ENCODE measurements around the gene ARID1B. TPM values are rescaled to one million over a fixed set of nuclear protein-coding genes. Genes with fewer than 3 reads are reported as not detected.

ARID1B gene
- total RNA-seq, 1 experiment from 2014 or later = 91.7 TPM

- in situ Hi-C loops (cut with HindIII; ENCODE audit: low pct_unique_long_range_greater_than_20kb, low sequenced_read_pairs) = no loop called here
- BruUV-seq (replicated peaks) = no TSS peak
These were observed 112.3 kb downstream of the ARID1B start for GRCh38 chr6:156889469-156889868.

DNA sequence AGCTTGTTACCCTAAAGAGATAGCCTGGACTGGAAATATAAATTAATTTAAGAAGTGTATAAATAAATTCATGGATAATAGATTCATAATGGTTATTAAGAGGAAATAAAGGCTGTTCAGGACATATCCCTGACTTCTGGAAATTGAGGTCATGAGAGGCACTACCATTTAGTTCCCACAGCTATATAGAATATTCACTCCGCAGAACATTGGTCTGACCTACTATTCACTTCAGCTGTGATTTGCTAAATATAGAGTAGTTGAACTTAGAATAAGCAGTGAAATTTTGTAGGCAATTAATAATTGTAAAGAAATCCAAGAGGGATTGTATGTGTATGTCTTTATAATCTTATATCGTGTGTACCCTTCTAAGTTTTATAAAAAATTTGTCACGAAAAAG, 112.8 kb downstream of the ARID1B start:
- Histone ChIP-seq H3K4me1 (ENCODE audit: control insufficient read depth, insufficient read depth, low read length) (peaks cover 15% of the 10 kb centered on the region), H3K9me3 (ENCODE audit: control insufficient read depth, insufficient read depth, low read depth, low read length) (no peaks in the 10 kb centered on the region), H3K27ac (ENCODE audit: low read length) (no peak overlapping the region), H3K36me3 (ENCODE audit: control insufficient read depth, insufficient read depth, low read length) (no peaks in the 10 kb centered on the region), H3K27me3 (ENCODE audit: control insufficient read depth, insufficient read depth, low read length) (no peaks in the 10 kb centered on the region), H3K4me3 (ENCODE audit: low read depth in 2 of 2, low read length in 2 of 2) (no peak overlapping the region)
- intact Hi-C loops (cut with micrococcal nuclease; ENCODE audit: unreplicated experiment) = no loop called here
- no peak for DNase-seq (ENCODE audit: low read depth, low spot score)
- no peak for ATAC-seq
- BruUV-seq (replicated peaks) = no TSS peak
- ChIA-PET POLR2A (interaction anchor here (0.8 kb wide), 1 partner anchor 170 kb away, joined by 4 read pairs; no protein-coding TSS in a partner anchor), CTCF (no interaction called here)
- TF ChIP-seq, protein P1, sequence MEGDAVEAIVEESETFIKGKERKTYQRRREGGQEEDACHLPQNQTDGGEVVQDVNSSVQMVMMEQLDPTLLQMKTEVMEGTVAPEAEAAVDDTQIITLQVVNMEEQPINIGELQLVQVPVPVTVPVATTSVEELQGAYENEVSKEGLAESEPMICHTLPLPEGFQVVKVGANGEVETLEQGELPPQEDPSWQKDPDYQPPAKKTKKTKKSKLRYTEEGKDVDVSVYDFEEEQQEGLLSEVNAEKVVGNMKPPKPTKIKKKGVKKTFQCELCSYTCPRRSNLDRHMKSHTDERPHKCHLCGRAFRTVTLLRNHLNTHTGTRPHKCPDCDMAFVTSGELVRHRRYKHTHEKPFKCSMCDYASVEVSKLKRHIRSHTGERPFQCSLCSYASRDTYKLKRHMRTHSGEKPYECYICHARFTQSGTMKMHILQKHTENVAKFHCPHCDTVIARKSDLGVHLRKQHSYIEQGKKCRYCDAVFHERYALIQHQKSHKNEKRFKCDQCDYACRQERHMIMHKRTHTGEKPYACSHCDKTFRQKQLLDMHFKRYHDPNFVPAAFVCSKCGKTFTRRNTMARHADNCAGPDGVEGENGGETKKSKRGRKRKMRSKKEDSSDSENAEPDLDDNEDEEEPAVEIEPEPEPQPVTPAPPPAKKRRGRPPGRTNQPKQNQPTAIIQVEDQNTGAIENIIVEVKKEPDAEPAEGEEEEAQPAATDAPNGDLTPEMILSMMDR (IDR thresholded peaks at IDR 0.05) = no peak
- TF ChIP-seq, protein P2, sequence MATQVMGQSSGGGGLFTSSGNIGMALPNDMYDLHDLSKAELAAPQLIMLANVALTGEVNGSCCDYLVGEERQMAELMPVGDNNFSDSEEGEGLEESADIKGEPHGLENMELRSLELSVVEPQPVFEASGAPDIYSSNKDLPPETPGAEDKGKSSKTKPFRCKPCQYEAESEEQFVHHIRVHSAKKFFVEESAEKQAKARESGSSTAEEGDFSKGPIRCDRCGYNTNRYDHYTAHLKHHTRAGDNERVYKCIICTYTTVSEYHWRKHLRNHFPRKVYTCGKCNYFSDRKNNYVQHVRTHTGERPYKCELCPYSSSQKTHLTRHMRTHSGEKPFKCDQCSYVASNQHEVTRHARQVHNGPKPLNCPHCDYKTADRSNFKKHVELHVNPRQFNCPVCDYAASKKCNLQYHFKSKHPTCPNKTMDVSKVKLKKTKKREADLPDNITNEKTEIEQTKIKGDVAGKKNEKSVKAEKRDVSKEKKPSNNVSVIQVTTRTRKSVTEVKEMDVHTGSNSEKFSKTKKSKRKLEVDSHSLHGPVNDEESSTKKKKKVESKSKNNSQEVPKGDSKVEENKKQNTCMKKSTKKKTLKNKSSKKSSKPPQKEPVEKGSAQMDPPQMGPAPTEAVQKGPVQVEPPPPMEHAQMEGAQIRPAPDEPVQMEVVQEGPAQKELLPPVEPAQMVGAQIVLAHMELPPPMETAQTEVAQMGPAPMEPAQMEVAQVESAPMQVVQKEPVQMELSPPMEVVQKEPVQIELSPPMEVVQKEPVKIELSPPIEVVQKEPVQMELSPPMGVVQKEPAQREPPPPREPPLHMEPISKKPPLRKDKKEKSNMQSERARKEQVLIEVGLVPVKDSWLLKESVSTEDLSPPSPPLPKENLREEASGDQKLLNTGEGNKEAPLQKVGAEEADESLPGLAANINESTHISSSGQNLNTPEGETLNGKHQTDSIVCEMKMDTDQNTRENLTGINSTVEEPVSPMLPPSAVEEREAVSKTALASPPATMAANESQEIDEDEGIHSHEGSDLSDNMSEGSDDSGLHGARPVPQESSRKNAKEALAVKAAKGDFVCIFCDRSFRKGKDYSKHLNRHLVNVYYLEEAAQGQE (IDR thresholded peaks at IDR 0.05; ENCODE audit: insufficient read depth in 1 of 2, low read depth in 2 of 2, low read length in 1 of 2) = no peak
- TF ChIP-seq SIN3A (IDR thresholded peaks at IDR 0.05; ENCODE audit: borderline replicate concordance, insufficient read depth, low read depth, low read length) = no peak
- TF ChIP-seq TCF7L2 (IDR thresholded peaks at IDR 0.05; ENCODE audit: low read depth, low read length) = no peak
- no peak for TF ChIP-seq POLR2AphosphoS5 (IDR thresholded peaks at IDR 0.05; ENCODE audit: low read depth, low read length)
- in situ Hi-C loops (cut with HindIII; ENCODE audit: low pct_unique_long_range_greater_than_20kb, low sequenced_read_pairs) = no loop called here

More at GRCh38 chr6:156889469-156889868, 112.3 kb downstream of the ARID1B start:
- Histone ChIP-seq H3K27me3 (ENCODE audit: control insufficient read depth, insufficient read depth, low read length) (no peaks in the 10 kb centered on the region), H3K9me3 (ENCODE audit: control insufficient read depth, insufficient read depth, low read depth, low read length) (no peaks in the 10 kb centered on the region), H3K36me3 (ENCODE audit: control insufficient read depth, insufficient read depth, low read length) (no peaks in the 10 kb centered on the region), H3K4me3 (ENCODE audit: low read depth in 2 of 2, low read length in 2 of 2) (no peak overlapping the region), H3K4me1 (ENCODE audit: control insufficient read depth, insufficient read depth, low read length) (peaks cover 15% of the 10 kb centered on the region), H3K27ac (ENCODE audit: low read length) (no peak overlapping the region)
- DNase-seq (ENCODE audit: low read depth, low spot score) (no peak), ATAC-seq (no peak)
- TF ChIP-seq POLR2AphosphoS5 (IDR thresholded peaks at IDR 0.05; ENCODE audit: low read depth, low read length) (no peak), SIN3A (IDR thresholded peaks at IDR 0.05; ENCODE audit: borderline replicate concordance, insufficient read depth, low read depth, low read length) (no peak), TCF7L2 (IDR thresholded peaks at IDR 0.05; ENCODE audit: low read depth, low read length) (no peak)
- TF ChIP-seq, protein P1 (IDR thresholded peaks at IDR 0.05) = no peak
- TF ChIP-seq, protein P2 (IDR thresholded peaks at IDR 0.05; ENCODE audit: insufficient read depth in 1 of 2, low read depth in 2 of 2, low read length in 1 of 2) = no peak
- ChIA-PET POLR2A (no interaction called here), CTCF (no interaction called here)
- intact Hi-C loops (cut with micrococcal nuclease; ENCODE audit: unreplicated experiment) = no loop called here
